HepG2 (cell line): Measurements from ENCODE around the gene TLNRD1. TPM values are rescaled to one million over a fixed set of nuclear protein-coding genes. Genes with fewer than 3 reads are reported as not detected.

ENCODE experiments used
- ASH2L ChIP-seq: fragments of 300-600, 200-600 bp; sonication (generic); IDR thresholded peaks from 2 replicates; pipeline ENCODE4 v1.7.0; 2017; ENCODE audit warnings: low read depth, mild to moderate bottlenecking, moderate library complexity, mixed read lengths, low read length; ENCODE audit not compliant: insufficient read length
- DNMT1 ChIP-seq: sonication (generic); formaldehyde crosslinking; IDR thresholded peaks from 2 replicates; pipeline ENCODE4 v1.5.1; 2020; ENCODE audit warnings: mild to moderate bottlenecking, missing genetic modification reagents
- GPN1 ChIP-seq: sonication (generic); formaldehyde crosslinking; IDR thresholded peaks from 2 replicates; pipeline ENCODE4 v1.5.1; 2020; ENCODE audit warnings: missing genetic modification reagents, borderline replicate concordance
- IKZF1 ChIP-seq: fragments of 450-650 bp; IDR thresholded peaks from 2 replicates; pipeline ENCODE4 v1.7.1; 2016
- KAT2B ChIP-seq: fragments of 150-350 bp; IDR thresholded peaks from 2 replicates; pipeline ENCODE4 v1.6.1; 2014; ENCODE audit warnings: low read depth, low read length, borderline replicate concordance
- MAFG ChIP-seq: sonication (generic); formaldehyde crosslinking; IDR thresholded peaks from 2 replicates; pipeline ENCODE4 v1.5.1; 2020; ENCODE audit warnings: mild to moderate bottlenecking, missing genetic modification reagents
- MATR3 ChIP-seq: sonication (generic); formaldehyde crosslinking; IDR thresholded peaks from 2 replicates; pipeline ENCODE4 v1.4.0; 2020; ENCODE audit warnings: missing genetic modification reagents
- MEIS1 ChIP-seq: sonication (generic); formaldehyde crosslinking; IDR thresholded peaks from 2 replicates; pipeline ENCODE4 v1.9.0; 2021; ENCODE audit warnings: mild to moderate bottlenecking, missing genetic modification reagents, moderate library complexity, borderline replicate concordance
- MXI1 ChIP-seq: IDR thresholded peaks from 3 replicates; pipeline ENCODE4 v1.6.1; 2012; ENCODE audit warnings: low read depth, low read length, inconsistent platforms, borderline replicate concordance
- NFKBIZ ChIP-seq: IDR thresholded peaks from 2 replicates; pipeline ENCODE4 v1.6.1; 2018; ENCODE audit warnings: missing genetic modification reagents, missing compliant biosample characterization
- PBX2 ChIP-seq: IDR thresholded peaks from 2 replicates; pipeline ENCODE4 v1.6.1; 2016; ENCODE audit warnings: control low read depth
- PBX3 ChIP-seq: sonication (generic); formaldehyde crosslinking; IDR thresholded peaks from 2 replicates; pipeline ENCODE4 v1.8.1; 2023; ENCODE audit warnings: missing genetic modification reagents, inconsistent platforms, borderline replicate concordance
- POGZ ChIP-seq: sonication (generic); formaldehyde crosslinking; IDR thresholded peaks from 2 replicates; pipeline ENCODE4 v1.4.0; 2020; ENCODE audit warnings: mild to moderate bottlenecking, missing genetic modification reagents
- PRDM4 ChIP-seq: sonication (generic); formaldehyde crosslinking; IDR thresholded peaks from 2 replicates; pipeline ENCODE4 v1.9.0; 2021; ENCODE audit warnings: missing genetic modification reagents, borderline replicate concordance
- XBP1 ChIP-seq: sonication (generic); formaldehyde crosslinking; IDR thresholded peaks from 2 replicates; pipeline ENCODE4 v1.5.0; 2020; ENCODE audit warnings: missing genetic modification reagents
- ZBTB8A ChIP-seq: sonication (generic); formaldehyde crosslinking; IDR thresholded peaks from 2 replicates; pipeline ENCODE4 v1.4.0; 2020; ENCODE audit warnings: mild to moderate bottlenecking, low read depth, missing genetic modification reagents, borderline replicate concordance
- ZIK1 ChIP-seq: sonication (generic); formaldehyde crosslinking; IDR thresholded peaks from 2 replicates; pipeline ENCODE4 v1.5.0; 2020; ENCODE audit warnings: mild to moderate bottlenecking, low read depth, missing genetic modification reagents, borderline replicate concordance
- ZMYM2 ChIP-seq: sonication (generic); formaldehyde crosslinking; IDR thresholded peaks from 2 replicates; pipeline ENCODE4 v1.8.0; 2022; ENCODE audit warnings: mild to moderate bottlenecking, missing genetic modification reagents
- ZNF33A ChIP-seq: sonication (generic); formaldehyde crosslinking; IDR thresholded peaks from 2 replicates; pipeline ENCODE4 v1.5.1; 2020; ENCODE audit warnings: missing genetic modification reagents, mild to moderate bottlenecking, moderate library complexity, borderline replicate concordance
- ZNF724P ChIP-seq: sonication (generic); formaldehyde crosslinking; IDR thresholded peaks from 2 replicates; pipeline ENCODE4 v1.8.0; 2022; ENCODE audit warnings: missing genetic modification reagents, borderline replicate concordance
- ZNF891 ChIP-seq: sonication (generic); formaldehyde crosslinking; IDR thresholded peaks from 2 replicates; pipeline ENCODE4 v1.5.0; 2020; ENCODE audit warnings: mild to moderate bottlenecking, missing genetic modification reagents
- polyA plus RNA-seq, 8 experiments: library from polyadenylated mRNA; depleted of rRNA in 3 of 8; stranded (reverse) in 7 of 8; unstranded in 1 of 8; fragments of >200 nt; fragmentation: Illumina TruSeq in 4 of 8; extraction: Trizol in 4 of 8; gene quantifications; 2 replicates each; pipeline versions ENCODE4 v1.2.1 to v1.2.3, GENCODE V29; 2011 to 2016; ENCODE audit warnings: low read depth in 4 of 8, missing spikeins in 1 of 8, mixed read lengths in 1 of 8; ENCODE audit not compliant: insufficient read depth in 1 of 8
- total RNA-seq, 5 experiments: library from RNA; depleted of rRNA; stranded (reverse); fragments of >200 nt; fragmentation: Illumina TruSeq; extraction: Trizol; gene quantifications; 2 replicates each; pipeline ENCODE4 v1.2.3, GENCODE V29; 2016; ENCODE audit warnings: low read depth in 1 of 5
- TF ChIP-seq, protein P1 (sequence below): IDR thresholded peaks from 2 replicates; pipeline ENCODE4 v1.6.1; 2012; ENCODE audit warnings: low read length, improper control_type of control experiment

The TLNRD1 gene
- total and polyA plus RNA-seq, 2 of the 13 experiments (the other 11 are each of a cell fraction or from before 2014, with no cell fraction given) = 3.4 to 5.3 TPM

DNA sequence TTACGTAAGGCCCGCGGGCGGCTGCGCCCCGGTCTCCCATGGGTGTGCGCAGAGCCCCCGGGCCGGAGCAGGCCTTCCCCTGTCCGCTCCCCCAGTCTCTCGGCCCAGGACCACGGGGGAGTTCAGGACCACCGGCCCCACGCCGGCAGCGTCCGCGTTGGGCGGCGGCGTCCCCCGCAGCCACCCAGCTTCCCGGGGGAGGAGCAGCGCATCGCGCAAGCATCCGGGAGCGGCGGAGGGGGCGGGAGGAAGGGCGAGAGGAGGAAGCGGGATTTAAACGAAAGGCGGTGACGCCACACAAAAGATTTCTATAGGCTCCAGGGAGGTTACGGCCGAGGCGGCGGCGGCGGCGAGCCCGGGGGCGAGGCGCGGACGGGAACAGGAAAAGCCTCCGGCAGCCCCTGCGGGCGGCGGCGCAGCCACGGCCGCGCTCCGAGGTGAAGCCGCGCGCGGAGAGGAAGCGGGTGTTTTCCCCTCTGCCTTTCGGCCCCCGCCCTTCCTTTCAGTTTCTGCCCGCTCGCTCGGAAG, at the start of gene TLNRD1 (continued):
- no peak for TF ChIP-seq PBX3 (CRISPR knock-in tag)
- no peak for TF ChIP-seq ZMYM2 (CRISPR knock-in tag)
- TF ChIP-seq ZBTB8A (CRISPR knock-in tag) = no peak
- no peak for TF ChIP-seq MATR3 (CRISPR knock-in tag)
- no peak for TF ChIP-seq ZNF891 (CRISPR knock-in tag)
- TF ChIP-seq MEIS1 (CRISPR knock-in tag) = no peak
- no peak for TF ChIP-seq ZNF33A (CRISPR knock-in tag)
- no peak; the same call in 1 of the 2 replicates for TF ChIP-seq ZNF724P (CRISPR knock-in tag)
- no peak for TF ChIP-seq KAT2B
- peak; percentile 69; the same call in 1 of the 2 replicates for TF ChIP-seq NFKBIZ (CRISPR knock-in tag)
- TF ChIP-seq GPN1 (CRISPR knock-in tag) = 0 out of 2 replicates have a peak, but pooled peaks have one; percentile 61
- no peak for TF ChIP-seq PRDM4 (CRISPR knock-in tag)
- TF ChIP-seq MXI1 = peak; percentile 18; the same call in 1 of the 3 replicates
- no peak for TF ChIP-seq XBP1
- TF ChIP-seq PBX2 = no peak
- TF ChIP-seq MAFG = no peak
- TF ChIP-seq POGZ (CRISPR knock-in tag) = peak; percentile 58
- TF ChIP-seq ASH2L = peak; percentile 74
- no peak; the same call in 1 of the 2 replicates for TF ChIP-seq ZIK1 (CRISPR knock-in tag)
- no peak for TF ChIP-seq IKZF1
- no peak for TF ChIP-seq DNMT1 (CRISPR knock-in tag)
- TF ChIP-seq, protein P1, sequence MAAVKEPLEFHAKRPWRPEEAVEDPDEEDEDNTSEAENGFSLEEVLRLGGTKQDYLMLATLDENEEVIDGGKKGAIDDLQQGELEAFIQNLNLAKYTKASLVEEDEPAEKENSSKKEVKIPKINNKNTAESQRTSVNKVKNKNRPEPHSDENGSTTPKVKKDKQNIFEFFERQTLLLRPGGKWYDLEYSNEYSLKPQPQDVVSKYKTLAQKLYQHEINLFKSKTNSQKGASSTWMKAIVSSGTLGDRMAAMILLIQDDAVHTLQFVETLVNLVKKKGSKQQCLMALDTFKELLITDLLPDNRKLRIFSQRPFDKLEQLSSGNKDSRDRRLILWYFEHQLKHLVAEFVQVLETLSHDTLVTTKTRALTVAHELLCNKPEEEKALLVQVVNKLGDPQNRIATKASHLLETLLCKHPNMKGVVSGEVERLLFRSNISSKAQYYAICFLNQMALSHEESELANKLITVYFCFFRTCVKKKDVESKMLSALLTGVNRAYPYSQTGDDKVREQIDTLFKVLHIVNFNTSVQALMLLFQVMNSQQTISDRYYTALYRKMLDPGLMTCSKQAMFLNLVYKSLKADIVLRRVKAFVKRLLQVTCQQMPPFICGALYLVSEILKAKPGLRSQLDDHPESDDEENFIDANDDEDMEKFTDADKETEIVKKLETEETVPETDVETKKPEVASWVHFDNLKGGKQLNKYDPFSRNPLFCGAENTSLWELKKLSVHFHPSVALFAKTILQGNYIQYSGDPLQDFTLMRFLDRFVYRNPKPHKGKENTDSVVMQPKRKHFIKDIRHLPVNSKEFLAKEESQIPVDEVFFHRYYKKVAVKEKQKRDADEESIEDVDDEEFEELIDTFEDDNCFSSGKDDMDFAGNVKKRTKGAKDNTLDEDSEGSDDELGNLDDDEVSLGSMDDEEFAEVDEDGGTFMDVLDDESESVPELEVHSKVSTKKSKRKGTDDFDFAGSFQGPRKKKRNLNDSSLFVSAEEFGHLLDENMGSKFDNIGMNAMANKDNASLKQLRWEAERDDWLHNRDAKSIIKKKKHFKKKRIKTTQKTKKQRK = no peak
